ENCODE measurements around the gene TECPR1.

TECPR1 gene

DNA sequence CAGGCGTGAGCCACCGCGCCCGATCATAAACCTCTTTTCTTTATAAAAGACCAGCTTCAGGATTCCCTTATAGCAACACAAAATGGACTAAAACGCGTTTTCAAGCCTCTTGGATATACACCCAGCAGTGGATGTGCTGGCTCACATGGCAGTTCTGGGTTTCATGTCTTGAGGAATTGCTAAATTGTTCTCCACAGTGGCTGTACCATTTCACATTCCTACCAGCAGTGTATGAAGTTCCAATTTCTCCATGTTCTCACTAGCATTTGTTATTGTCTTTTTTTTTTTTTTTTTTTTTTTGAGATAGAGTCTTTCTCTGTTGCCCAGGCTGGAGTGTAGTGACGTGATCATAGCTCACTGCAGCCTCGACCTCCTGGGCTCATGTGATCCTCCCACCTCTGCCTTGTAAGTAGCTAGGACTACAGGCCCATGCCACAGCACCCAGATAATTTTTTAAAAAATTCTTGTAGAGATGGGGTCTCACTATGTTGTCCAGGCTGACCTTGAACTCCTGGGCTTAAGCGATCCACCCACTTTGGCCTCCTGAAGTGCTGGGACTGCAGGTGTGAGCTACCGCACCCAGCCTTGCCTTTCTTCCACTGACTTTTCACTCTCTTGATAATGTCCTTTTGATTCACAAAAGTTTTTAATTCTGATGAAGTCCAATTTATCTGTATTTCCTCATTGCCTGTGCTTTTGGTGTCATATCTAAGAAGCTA lies 17.4 kb downstream of the TECPR1 start:
- no peaks in the 10 kb centered on the region for H3K9me3 ChIP-seq (ENCODE audit: control insufficient read depth, insufficient read depth, low read length)
- no peak overlapping the region for H3K4me2 ChIP-seq (ENCODE audit: low read length)
- H3F3A ChIP-seq (ENCODE audit: control insufficient read depth, insufficient read depth), result 0 out of 2 replicates have a peak, but pooled peaks cover 4% of the 10 kb centered on the region
- no peaks in the 10 kb centered on the region for H3K27me3 ChIP-seq (ENCODE audit: control insufficient read depth, low read length)
- no peaks in the 10 kb centered on the region for H3K79me2 ChIP-seq (ENCODE audit: control insufficient read depth, low read length)
- H3K4me1 ChIP-seq (ENCODE audit: control insufficient read depth, low read length), result no peaks in the 10 kb centered on the region
- H4K20me1 ChIP-seq (ENCODE audit: control insufficient read depth, insufficient read depth, low read depth, low read length), result peaks cover 6% of the 10 kb centered on the region; the same call in 1 of the 2 replicates
- no peaks in the 10 kb centered on the region for H3K9me2 ChIP-seq (replicated peaks; ENCODE audit: control insufficient read depth, low read length)
- no peak overlapping the region for H3K27ac ChIP-seq (ENCODE audit: low read depth, low read length)
- TF ChIP-seq, protein P1, sequence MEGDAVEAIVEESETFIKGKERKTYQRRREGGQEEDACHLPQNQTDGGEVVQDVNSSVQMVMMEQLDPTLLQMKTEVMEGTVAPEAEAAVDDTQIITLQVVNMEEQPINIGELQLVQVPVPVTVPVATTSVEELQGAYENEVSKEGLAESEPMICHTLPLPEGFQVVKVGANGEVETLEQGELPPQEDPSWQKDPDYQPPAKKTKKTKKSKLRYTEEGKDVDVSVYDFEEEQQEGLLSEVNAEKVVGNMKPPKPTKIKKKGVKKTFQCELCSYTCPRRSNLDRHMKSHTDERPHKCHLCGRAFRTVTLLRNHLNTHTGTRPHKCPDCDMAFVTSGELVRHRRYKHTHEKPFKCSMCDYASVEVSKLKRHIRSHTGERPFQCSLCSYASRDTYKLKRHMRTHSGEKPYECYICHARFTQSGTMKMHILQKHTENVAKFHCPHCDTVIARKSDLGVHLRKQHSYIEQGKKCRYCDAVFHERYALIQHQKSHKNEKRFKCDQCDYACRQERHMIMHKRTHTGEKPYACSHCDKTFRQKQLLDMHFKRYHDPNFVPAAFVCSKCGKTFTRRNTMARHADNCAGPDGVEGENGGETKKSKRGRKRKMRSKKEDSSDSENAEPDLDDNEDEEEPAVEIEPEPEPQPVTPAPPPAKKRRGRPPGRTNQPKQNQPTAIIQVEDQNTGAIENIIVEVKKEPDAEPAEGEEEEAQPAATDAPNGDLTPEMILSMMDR (IDR thresholded peaks at IDR 0.05; ENCODE audit: low read depth, low read length, poor library complexity, severe bottlenecking), result no peak
- no peak for TF ChIP-seq EZH2phosphoT487 (IDR thresholded peaks at IDR 0.05; ENCODE audit: borderline replicate concordance, low read length)
- no peak overlapping the region for H3K4me3 ChIP-seq (ENCODE audit: low read length)
- H3K36me3 ChIP-seq (ENCODE audit: control insufficient read depth, low read length), result no peaks in the 10 kb centered on the region

DNA sequence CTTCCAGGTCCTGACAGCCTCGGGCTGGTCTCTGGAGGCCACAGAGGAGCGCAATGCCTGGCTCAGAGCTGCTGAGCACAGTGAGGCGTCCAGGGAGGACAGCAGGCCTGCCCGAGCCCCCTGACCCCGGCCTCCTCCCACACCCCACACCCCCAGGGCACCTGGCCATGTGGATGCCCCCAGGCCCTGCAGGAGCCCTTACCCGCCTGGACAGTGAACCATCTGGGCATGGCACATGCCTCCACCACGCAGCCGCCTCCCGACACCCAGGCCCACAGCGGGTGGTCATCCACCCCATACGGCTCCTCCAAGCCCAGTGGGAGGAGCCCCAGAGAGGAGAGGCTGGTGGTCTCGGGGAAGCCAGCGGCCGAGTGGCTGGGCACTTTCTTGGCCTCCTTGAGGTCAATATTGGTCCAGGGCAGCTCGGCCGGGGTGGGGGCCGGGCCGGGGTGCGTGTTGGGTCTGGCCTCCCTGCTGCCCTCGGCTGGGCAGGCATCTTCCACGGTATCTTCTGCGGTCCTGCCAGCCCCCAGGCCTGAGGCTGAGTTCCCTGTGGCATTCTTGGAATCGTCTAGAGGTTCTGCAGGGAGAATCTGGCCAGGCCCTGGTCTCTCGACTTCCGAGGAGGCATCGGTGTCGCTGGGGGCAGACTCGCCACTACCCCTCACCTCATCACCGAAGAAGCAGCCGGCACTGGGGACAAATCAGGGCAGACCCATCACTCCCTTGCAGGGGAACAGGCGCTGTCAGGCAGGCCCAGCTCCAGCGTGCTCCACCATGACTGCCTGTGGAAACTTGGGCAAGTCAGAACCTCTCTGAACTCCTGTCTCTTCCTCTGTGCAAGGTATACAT lies 18.6 kb downstream of the TECPR1 start:
- Histone ChIP-seq H3F3A (ENCODE audit: control insufficient read depth, insufficient read depth) (0 out of 2 replicates have a peak, but pooled peaks cover 4% of the 10 kb centered on the region), H3K9me3 (ENCODE audit: control insufficient read depth, insufficient read depth, low read length) (no peaks in the 10 kb centered on the region), H3K79me2 (ENCODE audit: control insufficient read depth, low read length) (no peaks in the 10 kb centered on the region), H3K4me2 (ENCODE audit: low read length) (no peak overlapping the region), H3K4me1 (ENCODE audit: control insufficient read depth, low read length) (no peaks in the 10 kb centered on the region), H3K4me3 (ENCODE audit: low read length) (no peak overlapping the region), H4K20me1 (ENCODE audit: control insufficient read depth, insufficient read depth, low read depth, low read length) (peaks cover 8% of the 10 kb centered on the region; the same call in 1 of the 2 replicates), H3K36me3 (ENCODE audit: control insufficient read depth, low read length) (no peaks in the 10 kb centered on the region), H3K9me2 (replicated peaks; ENCODE audit: control insufficient read depth, low read length) (no peaks in the 10 kb centered on the region), H3K27ac (ENCODE audit: low read depth, low read length) (no peak overlapping the region), H3K27me3 (ENCODE audit: control insufficient read depth, low read length) (no peaks in the 10 kb centered on the region)
- TF ChIP-seq, protein P1 (IDR thresholded peaks at IDR 0.05; ENCODE audit: low read depth, low read length, poor library complexity, severe bottlenecking), result no peak
- no peak for TF ChIP-seq EZH2phosphoT487 (IDR thresholded peaks at IDR 0.05; ENCODE audit: borderline replicate concordance, low read length)

DNA sequence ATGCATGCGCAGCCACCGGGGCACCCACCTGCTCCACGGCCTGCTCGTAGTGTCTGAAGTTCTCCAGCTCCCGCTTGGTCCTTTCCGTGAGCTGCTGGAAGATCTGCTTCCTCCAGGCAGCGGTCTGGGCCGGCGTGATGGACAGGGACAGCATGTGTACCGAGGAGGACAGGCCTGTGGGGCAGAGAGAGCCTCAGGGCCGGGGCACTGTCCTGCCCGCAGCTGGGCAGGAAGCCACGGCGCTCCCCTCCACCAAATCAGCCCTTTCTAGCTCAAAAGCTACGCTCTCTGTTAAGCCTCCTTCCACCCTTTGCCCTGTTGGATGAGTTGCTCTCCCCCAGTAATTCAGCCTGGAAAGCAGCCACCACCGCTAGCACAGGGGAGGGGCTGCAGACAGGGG lies 19.2 kb downstream of the TECPR1 start:
- H3K27me3 ChIP-seq (ENCODE audit: control insufficient read depth, low read length), result no peaks in the 10 kb centered on the region

More for the DNA sequence above, 19.2 kb downstream of the TECPR1 start:
- no peak overlapping the region for H3K27ac ChIP-seq (ENCODE audit: low read depth, low read length)
- 0 out of 2 replicates have a peak, but pooled peaks cover 4% of the 10 kb centered on the region for H4K20me1 ChIP-seq (ENCODE audit: control insufficient read depth, insufficient read depth, low read depth, low read length)
- TF ChIP-seq EZH2phosphoT487 (IDR thresholded peaks at IDR 0.05; ENCODE audit: borderline replicate concordance, low read length), result no peak
- TF ChIP-seq, protein P1 (IDR thresholded peaks at IDR 0.05; ENCODE audit: low read depth, low read length, poor library complexity, severe bottlenecking), result no peak
- 0 out of 2 replicates have a peak, but pooled peaks cover 4% of the 10 kb centered on the region for H3F3A ChIP-seq (ENCODE audit: control insufficient read depth, insufficient read depth)
- H3K4me3 ChIP-seq (ENCODE audit: low read length), result no peak overlapping the region
- H3K9me2 ChIP-seq (replicated peaks; ENCODE audit: control insufficient read depth, low read length), result no peaks in the 10 kb centered on the region
- no peaks in the 10 kb centered on the region for H3K79me2 ChIP-seq (ENCODE audit: control insufficient read depth, low read length)
- no peak overlapping the region for H3K4me2 ChIP-seq (ENCODE audit: low read length)
- no peaks in the 10 kb centered on the region for H3K9me3 ChIP-seq (ENCODE audit: control insufficient read depth, insufficient read depth, low read length)
- H3K4me1 ChIP-seq (ENCODE audit: control insufficient read depth, low read length), result no peaks in the 10 kb centered on the region
- no peaks in the 10 kb centered on the region for H3K36me3 ChIP-seq (ENCODE audit: control insufficient read depth, low read length)
